GM21381 (cell line): ENCODE measurements around the gene PAEP.

Source experiments
- ATAC-seq: cut with Tn5 transposase; IDR thresholded peaks from one replicate; pipeline ENCODE4 v1.9.1; 2021; ENCODE audit warnings: mild to moderate bottlenecking, moderate library complexity; ENCODE audit not compliant: unreplicated experiment

PAEP gene

GRCh38 chr9:135612981-135613910 lies 51.7 kb downstream of the PAEP start:
- no peak for ATAC-seq

DNA sequence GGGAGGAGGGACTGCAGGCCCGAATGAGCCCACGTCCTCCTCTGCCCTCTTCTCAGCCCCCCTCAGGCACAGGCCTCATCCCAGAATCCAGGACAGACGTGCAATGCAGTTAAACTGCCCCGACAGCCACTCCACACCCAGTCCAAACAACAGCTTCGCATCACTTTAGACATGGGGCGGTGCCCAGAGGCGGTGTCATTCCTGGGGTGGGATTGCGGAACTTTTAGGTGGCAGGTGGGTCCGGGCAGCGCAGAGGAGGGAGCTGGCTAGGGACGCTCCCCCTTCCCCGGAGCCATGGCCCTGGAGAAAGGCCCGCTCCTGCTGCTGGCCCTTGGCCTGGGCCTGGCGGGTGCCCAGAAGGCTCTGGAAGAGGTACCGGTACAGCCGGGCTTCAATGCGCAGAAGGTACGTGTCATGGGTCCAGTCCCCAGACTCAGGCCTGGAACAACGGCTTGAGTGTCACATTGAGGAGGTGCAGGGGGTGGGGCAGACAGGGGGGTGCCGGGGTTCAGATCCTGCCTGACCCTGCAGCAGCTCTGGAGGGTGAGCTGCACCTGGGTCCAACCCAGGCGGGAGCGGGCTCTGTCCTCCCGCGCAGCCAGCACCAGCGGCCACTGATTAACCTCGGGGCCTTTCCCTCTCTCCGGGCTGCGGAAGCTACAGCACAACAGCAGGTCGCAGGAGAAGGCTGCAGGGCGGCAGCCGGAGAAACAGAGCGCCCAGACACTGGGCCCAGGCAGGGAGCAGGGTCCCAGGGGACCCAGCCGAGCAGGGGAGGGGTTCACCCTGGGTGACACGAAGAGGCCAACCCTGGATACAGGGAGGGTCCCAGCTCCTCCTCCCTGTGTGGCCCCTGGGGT lies 52.6 kb downstream of the PAEP start:
- no peak for ATAC-seq

- no peak for ATAC-seq
These were observed 53.5 kb downstream of the PAEP start for GRCh38 chr9:135614821-135615665.

DNA sequence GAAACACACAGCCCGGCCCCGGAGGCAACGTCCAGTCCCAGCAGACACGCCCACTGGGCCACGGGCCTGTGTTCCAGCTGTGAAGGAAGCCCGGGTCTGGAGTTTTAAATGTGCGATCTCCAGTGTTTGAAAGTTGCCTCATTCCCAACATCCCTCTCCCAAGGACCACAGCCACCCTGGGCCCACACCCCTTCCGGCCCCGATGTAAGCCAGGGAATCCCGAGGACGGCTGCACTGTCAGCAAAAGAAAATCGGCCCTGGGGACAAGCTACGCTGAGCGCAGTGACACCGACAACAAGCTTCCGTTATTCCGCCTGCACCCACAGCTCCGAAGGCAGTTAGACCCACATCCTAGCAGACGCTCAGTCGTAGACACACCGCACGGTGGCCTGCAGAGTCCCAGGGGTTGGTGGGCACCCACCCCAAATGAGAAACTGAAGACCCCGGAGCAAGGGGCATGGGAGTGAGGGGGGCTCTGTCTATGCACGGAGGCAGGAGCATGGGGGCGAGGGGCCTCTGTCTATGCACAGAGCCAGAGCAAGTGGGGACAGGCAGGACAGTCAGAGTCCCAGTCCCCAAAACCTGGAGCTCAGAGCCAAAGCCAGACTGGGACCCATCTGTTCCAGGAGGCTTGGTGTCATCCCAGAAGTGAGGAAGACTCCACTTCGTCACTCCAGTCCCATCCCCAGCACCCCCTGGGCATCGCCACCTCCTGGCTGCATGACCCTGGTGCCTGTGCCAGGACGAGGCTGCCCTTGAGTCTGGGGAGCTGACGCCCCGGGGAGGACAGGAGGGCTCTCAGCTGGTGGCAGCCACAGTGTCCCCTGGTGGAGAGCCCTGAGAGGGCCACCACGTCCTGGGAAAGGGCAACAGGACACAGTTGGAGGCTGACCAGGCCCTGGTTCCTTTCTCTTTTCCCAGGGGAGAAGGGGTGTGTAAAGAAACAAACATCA lies 54.4 kb downstream of the PAEP start:
- no peak for ATAC-seq
